IMR-90 (cell line): ENCODE data around the gene SLC25A24.

Experiments
- BHLHE40 ChIP-seq: fragments of 150-350 bp; IDR thresholded peaks from 2 replicates; pipeline ENCODE4 v1.6.1; 2016; ENCODE audit warnings: mild to moderate bottlenecking, low read depth, low read length
- FOS ChIP-seq: fragments of 150-350 bp; IDR thresholded peaks from 2 replicates; pipeline ENCODE4 v1.6.1; 2016; ENCODE audit warnings: low read depth, low read length
- MXI1 ChIP-seq: IDR thresholded peaks from 2 replicates; pipeline ENCODE4 v1.6.1; 2012; ENCODE audit warnings: low read depth, mild to moderate bottlenecking, low read length, moderate library complexity, borderline replicate concordance
- POLR2A ChIP-seq: IDR thresholded peaks from 2 replicates; pipeline ENCODE4 v1.6.1; 2012; ENCODE audit warnings: mild to moderate bottlenecking, low read depth, low read length
- TF ChIP-seq, protein P1 (sequence below): conservative IDR thresholded peaks from 2 replicates; pipeline ENCODE4 v1.5.1; 2012; ENCODE audit warnings: mild to moderate bottlenecking, low read depth, low read length, improper control_type of control experiment
- TF ChIP-seq, protein P2 (sequence below): fragments of 150-350 bp; IDR thresholded peaks from 2 replicates; pipeline ENCODE4 v1.6.1; 2017; ENCODE audit warnings: mild to moderate bottlenecking, antibody characterized with exemption, low read length, low read depth

DNA sequence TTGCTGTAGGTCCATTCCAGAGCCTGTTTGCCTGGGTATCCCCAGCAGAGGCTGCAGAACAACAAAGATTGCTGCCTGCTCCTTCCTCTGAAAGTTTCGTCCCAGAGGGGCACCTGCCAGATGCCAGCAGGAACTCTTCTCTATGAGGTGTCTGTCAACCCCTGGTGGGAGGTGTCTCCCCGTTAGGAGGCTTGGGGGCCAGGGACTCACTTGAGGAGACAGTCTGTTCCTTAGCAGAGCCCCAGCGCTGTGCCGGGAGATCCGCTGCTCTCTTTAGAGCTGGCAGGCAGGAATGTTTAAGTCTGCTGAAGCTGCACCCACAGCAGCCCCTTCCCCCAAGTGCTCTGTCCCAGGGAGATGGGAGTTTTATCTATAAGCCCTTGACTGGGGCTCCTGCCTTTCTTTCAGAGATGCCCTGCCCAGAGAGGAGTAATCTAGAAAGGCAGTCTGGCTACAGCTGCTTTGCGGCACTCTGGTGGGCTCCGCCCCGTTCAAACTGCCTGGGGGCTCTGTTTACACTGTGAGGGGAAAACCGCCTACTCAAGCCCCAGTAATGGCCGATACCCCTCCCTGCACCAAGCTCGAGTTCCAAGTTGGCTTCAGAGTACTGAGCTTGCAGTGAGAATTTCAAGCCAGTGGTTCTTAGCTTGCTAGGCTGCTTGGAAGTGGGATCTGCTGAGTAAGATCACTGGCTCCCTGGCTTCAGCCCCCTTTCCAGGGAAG lies 8.7 kb upstream of the SLC25A24 start:
- TF ChIP-seq POLR2A (no peak), FOS (no peak), BHLHE40 (no peak), MXI1 (no peak)
- TF ChIP-seq, protein P1, sequence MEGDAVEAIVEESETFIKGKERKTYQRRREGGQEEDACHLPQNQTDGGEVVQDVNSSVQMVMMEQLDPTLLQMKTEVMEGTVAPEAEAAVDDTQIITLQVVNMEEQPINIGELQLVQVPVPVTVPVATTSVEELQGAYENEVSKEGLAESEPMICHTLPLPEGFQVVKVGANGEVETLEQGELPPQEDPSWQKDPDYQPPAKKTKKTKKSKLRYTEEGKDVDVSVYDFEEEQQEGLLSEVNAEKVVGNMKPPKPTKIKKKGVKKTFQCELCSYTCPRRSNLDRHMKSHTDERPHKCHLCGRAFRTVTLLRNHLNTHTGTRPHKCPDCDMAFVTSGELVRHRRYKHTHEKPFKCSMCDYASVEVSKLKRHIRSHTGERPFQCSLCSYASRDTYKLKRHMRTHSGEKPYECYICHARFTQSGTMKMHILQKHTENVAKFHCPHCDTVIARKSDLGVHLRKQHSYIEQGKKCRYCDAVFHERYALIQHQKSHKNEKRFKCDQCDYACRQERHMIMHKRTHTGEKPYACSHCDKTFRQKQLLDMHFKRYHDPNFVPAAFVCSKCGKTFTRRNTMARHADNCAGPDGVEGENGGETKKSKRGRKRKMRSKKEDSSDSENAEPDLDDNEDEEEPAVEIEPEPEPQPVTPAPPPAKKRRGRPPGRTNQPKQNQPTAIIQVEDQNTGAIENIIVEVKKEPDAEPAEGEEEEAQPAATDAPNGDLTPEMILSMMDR, result no peak
- TF ChIP-seq, protein P2, sequence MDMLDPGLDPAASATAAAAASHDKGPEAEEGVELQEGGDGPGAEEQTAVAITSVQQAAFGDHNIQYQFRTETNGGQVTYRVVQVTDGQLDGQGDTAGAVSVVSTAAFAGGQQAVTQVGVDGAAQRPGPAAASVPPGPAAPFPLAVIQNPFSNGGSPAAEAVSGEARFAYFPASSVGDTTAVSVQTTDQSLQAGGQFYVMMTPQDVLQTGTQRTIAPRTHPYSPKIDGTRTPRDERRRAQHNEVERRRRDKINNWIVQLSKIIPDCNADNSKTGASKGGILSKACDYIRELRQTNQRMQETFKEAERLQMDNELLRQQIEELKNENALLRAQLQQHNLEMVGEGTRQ, result no peak
